Activated CD4-positive, alpha-beta T cell treated with anti-CD3 and anti-CD28 coated beads, Interleukin-2, amount 10 ng/mL, durations not matched to agents 7 days and 5 days (primary cell): ENCODE results near the gene UNKL. TPM values are rescaled to one million over a fixed set of nuclear protein-coding genes. Genes with fewer than 3 reads are reported as not detected.
"Not testable (repeated sequence)": the region's sequence is repeated elsewhere in the genome, so short reads cannot be mapped to it uniquely, and the experiment has no call there.

Source experiments
- CTCF ChIA-PET: fragments of 350-600 bp; sonication (Branson Sonifier 250); formaldehyde crosslinking; loops from one replicate; lab custom pipeline; 2021; ENCODE audit warnings: antibody characterized with exemption; lab: Charles Lee
- POLR2A ChIA-PET: fragments of 350-600 bp; sonication (Branson Sonifier 250); formaldehyde crosslinking; loops from one replicate; lab custom pipeline; 2021; ENCODE audit warnings: antibody characterized with exemption; lab: Charles Lee
- DNase-seq: peaks from one replicate; pipeline ENCODE4 v3.0.0-alpha.2; 2020
- H3K27ac Mint-ChIP-seq: one replicate; pipeline ENCODE4 v1.8.0; 2021; ENCODE audit warnings: mild to moderate bottlenecking, moderate library complexity, mixed read lengths
- H3K27me3 Mint-ChIP-seq: one replicate; pipeline ENCODE4 v1.8.0; 2021; ENCODE audit warnings: mixed read lengths
- H3K36me3 Mint-ChIP-seq: one replicate; pipeline ENCODE4 v1.8.0; 2021; ENCODE audit warnings: low read depth, mixed read lengths
- H3K4me1 Mint-ChIP-seq: one replicate; pipeline ENCODE4 v1.8.0; 2021; ENCODE audit warnings: mixed read lengths
- H3K4me3 Mint-ChIP-seq: one replicate; pipeline ENCODE4 v1.8.0; 2021; ENCODE audit warnings: mild to moderate bottlenecking, moderate library complexity, mixed read lengths
- H3K9me3 Mint-ChIP-seq: one replicate; pipeline ENCODE4 v1.8.0; 2021; ENCODE audit warnings: mixed read lengths
- total RNA-seq, 2 experiments: library from RNA; stranded (reverse); gene quantifications; one replicate each; pipeline ENCODE4 v1.2.3, GENCODE V29; 2021

The UNKL gene
- total RNA-seq, 2 experiments from 2014 or later: 31.8 to 37.9 TPM

DNA sequence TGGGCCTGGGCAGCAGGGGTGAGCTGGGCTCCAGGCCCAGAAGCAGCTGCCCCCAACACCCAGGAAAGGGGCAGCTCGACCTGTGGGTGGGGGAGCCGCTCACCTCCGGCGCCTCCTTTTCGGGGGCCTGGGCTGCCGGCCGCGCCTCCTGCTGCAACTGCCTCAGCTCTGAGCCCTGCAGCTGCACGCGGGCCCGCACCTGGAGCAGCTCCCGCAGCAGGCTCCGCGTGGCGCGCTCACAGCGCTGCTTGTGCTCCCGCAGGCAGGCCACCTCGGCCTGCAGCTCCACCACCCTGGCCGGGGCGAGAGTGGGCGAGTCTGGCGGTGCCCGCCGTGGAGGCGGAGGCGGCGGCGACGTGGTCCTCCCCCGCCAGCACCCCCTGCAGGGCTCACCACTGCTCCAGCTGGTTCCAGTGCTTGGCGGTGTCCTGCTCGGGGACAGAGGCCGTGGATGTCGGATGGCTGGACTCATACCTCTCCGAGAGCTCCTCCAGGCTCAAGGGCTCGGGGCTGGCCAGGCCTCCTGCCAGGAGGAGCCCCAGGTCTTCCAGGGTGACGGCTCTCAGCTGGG lies 29.0 kb upstream of the UNKL start:
- POLR2A ChIA-PET: no interaction called here
- DNase-seq: no peak
- H3K27ac Mint-ChIP-seq: no peak overlapping the region
- no peak overlapping the region for H3K4me3 Mint-ChIP-seq
- H3K9me3 Mint-ChIP-seq: no peaks in the 10 kb centered on the region
- H3K4me1 Mint-ChIP-seq: no peaks in the 10 kb centered on the region
- CTCF ChIA-PET: interaction anchor here (0.8 kb wide), 1 partner anchor 14 kb away, joined by 3 read pairs; no protein-coding TSS in a partner anchor
- H3K36me3 Mint-ChIP-seq: no peaks in the 10 kb centered on the region
- no peaks in the 10 kb centered on the region for H3K27me3 Mint-ChIP-seq

GRCh38 chr16:1442697-1443096 lies 28.2 kb upstream of the UNKL start:
- H3K27ac Mint-ChIP-seq: no peak overlapping the region
- H3K4me3 Mint-ChIP-seq: no peak overlapping the region
- DNase-seq: no peak
- H3K27me3 Mint-ChIP-seq: no peaks in the 10 kb centered on the region
- no peaks in the 10 kb centered on the region for H3K4me1 Mint-ChIP-seq
- H3K36me3 Mint-ChIP-seq: no peaks in the 10 kb centered on the region
- H3K9me3 Mint-ChIP-seq: no peaks in the 10 kb centered on the region
- POLR2A ChIA-PET: no interaction called here
- CTCF ChIA-PET: no interaction called here

GRCh38 chr16:1441391-1441829 lies 26.9 kb upstream of the UNKL start:
- H3K9me3 Mint-ChIP-seq: no peaks in the 10 kb centered on the region
- no peak overlapping the region for H3K27ac Mint-ChIP-seq
- CTCF ChIA-PET: interaction anchor here (0.6 to 1.3 kb wide), 3 partner anchors 11 to 73 kb away, joined by 3 to 4 read pairs (median 4); partner anchors contain the start of gene PERCC1
- H3K4me3 Mint-ChIP-seq: no peak overlapping the region
- H3K36me3 Mint-ChIP-seq: no peaks in the 10 kb centered on the region
- DNase-seq: no peak
- H3K27me3 Mint-ChIP-seq: no peaks in the 10 kb centered on the region
- POLR2A ChIA-PET: no interaction called here
- H3K4me1 Mint-ChIP-seq: no peaks in the 10 kb centered on the region

GRCh38 chr16:1439699-1440074 lies 25.2 kb upstream of the UNKL start:
- H3K9me3 Mint-ChIP-seq, POLR2A ChIA-PET: not testable (repeated sequence)
- CTCF ChIA-PET: interaction anchor here (0.7 kb wide), 1 partner anchor 11 kb away, joined by 3 read pairs; no protein-coding TSS in a partner anchor

DNA sequence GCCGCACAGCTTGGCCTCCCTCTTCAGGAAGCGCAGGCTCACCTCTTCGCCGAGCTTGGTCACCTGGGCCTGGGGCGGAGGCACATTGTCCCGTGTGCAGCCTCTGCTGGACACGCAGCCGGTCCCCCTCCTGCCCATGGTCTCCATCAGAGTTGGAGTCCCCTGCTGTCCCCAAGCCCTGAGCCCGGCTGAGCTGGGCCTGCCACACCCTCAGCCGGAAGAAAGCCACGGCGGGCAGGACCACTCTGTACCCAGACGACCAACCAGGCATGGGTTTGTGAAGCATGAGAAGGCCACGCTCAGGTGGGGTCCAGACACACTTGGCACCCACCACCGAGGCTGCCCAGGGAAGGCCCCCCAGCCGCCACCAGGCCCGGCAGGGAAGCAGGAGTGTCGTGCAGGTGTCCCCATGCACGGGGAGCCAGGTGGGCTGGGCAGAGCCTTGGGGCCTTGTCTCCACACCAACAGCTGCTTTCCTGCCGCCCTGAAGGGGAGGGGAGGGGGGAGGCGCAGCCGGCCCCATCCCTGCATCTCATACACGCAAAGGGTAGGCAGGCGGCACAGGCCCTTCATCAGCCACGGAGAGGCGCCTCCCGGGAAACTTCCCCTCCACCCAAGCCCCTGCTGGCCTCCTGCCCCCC lies 24.7 kb upstream of the UNKL start:
- Mint-ChIP-seq H3K4me1 (no peaks in the 10 kb centered on the region), H3K27me3 (no peaks in the 10 kb centered on the region)
- POLR2A ChIA-PET: no interaction called here

More at GRCh38 chr16:1439699-1440074, 25.2 kb upstream of the UNKL start:
- not testable (repeated sequence) for H3K4me1 Mint-ChIP-seq, H3K27ac Mint-ChIP-seq, H3K4me3 Mint-ChIP-seq, H3K27me3 Mint-ChIP-seq, DNase-seq, H3K36me3 Mint-ChIP-seq

GRCh38 chr16:1438229-1439057 lies 23.9 kb upstream of the UNKL start:
- Mint-ChIP-seq H3K36me3 (no peaks in the 10 kb centered on the region), H3K4me1 (no peaks in the 10 kb centered on the region), H3K27me3 (no peaks in the 10 kb centered on the region), H3K4me3 (no peak overlapping the region), H3K9me3 (no peaks in the 10 kb centered on the region), H3K27ac (no peak overlapping the region)
- POLR2A ChIA-PET: no interaction called here
- no peak for DNase-seq
- CTCF ChIA-PET: interaction anchor here (1.0 to 2.2 kb wide), 2 partner anchors 9 to 11 kb away, joined by 3 to 5 read pairs; no protein-coding TSS in a partner anchor

More for the DNA sequence above, 24.7 kb upstream of the UNKL start:
- H3K9me3 Mint-ChIP-seq: no peaks in the 10 kb centered on the region
- CTCF ChIA-PET: interaction anchor here (2.2 kb wide), 1 partner anchor 12 kb away, joined by 5 read pairs; no protein-coding TSS in a partner anchor
- no peak overlapping the region for H3K4me3 Mint-ChIP-seq
- DNase-seq: no peak
- H3K27ac Mint-ChIP-seq: no peak overlapping the region
- no peaks in the 10 kb centered on the region for H3K36me3 Mint-ChIP-seq

GRCh38 chr16:1437606-1438005 lies 23.1 kb upstream of the UNKL start:
- Mint-ChIP-seq H3K9me3 (no peaks in the 10 kb centered on the region), H3K27me3 (no peaks in the 10 kb centered on the region), H3K27ac (no peak overlapping the region), H3K36me3 (no peaks in the 10 kb centered on the region), H3K4me1 (no peaks in the 10 kb centered on the region), H3K4me3 (no peak overlapping the region)
- POLR2A ChIA-PET: no interaction called here
- DNase-seq: no peak
- CTCF ChIA-PET: interaction anchor here (1.0 to 2.2 kb wide), 2 partner anchors 9 to 10 kb away, joined by 3 to 5 read pairs; no protein-coding TSS in a partner anchor

DNA sequence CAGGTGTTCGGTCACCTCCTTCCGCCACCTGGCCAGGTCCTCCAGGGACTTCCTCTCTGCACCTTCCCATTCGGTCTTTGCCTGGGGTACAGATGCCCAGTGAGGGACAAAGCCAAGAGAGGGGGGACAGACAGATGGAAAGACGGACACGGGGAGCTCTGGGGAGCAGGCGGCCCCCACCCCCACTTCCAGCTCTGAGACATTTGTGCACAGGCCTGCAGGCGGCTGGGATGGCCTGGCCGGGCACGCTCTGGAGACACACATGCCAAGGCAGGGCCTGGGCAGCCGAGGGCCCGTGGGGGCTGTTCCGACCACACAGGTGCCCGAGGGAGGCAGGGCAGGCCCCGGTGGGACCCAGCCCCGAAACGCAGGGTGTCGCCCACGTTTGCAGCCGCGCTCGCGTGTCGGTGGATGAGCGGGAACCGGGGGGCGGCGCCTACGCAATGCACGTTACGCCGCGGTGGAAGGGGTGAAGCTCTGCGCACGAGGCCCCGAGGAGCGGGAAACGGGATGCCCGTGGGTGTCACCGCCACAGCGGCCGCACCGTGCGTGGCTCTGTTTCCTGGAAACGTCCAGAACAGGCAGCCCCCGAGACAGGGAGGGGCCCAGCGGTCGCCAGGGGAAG lies 22.3 kb upstream of the UNKL start:
- no peak for DNase-seq
- Mint-ChIP-seq H3K4me3 (no peak overlapping the region), H3K27me3 (no peaks in the 10 kb centered on the region), H3K9me3 (no peaks in the 10 kb centered on the region), H3K4me1 (no peaks in the 10 kb centered on the region), H3K36me3 (no peaks in the 10 kb centered on the region), H3K27ac (no peak overlapping the region)
- POLR2A ChIA-PET: no interaction called here
- CTCF ChIA-PET: interaction anchor here (2.2 kb wide), 1 partner anchor 10 kb away, joined by 5 read pairs; no protein-coding TSS in a partner anchor

DNA sequence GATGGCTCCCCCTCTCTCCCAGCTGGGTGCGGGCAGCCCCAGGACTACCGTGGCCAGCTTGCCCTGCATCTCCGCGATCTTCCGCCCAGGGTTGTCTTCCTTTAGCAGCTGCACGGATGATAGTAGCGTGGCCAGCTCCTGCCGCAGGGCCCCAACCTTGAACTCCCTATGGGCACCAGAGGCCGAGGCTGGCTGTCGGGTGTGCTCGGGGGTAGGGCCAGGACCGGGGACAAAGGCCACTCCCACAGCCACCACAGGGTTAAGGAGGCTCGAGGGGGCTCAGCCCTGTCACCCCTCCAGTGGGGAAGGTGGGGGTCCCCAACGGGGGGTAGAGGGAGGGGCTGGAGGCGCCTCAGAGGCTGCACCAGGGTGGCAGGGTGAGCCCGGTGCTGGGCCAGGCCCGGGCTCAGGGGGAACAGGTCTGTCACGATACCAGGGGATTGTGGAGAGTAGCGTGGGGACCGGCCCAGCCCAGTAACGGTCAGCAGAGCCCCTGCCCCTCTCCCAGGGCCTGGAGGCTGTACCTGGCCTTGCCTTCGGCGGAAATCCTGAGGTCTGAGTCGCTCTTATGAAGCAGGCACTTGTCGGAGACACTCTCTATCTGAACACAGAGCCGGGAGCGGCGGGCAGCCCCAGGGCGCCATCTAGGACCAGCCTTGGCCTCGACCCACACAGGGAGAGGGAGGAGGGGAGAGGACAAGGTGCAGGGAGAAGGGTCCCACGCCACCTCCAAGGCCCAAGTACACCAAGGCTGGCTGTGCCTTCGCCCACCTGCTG lies 21.6 kb upstream of the UNKL start:
- Mint-ChIP-seq H3K4me1 (no peaks in the 10 kb centered on the region), H3K27me3 (no peaks in the 10 kb centered on the region), H3K4me3 (no peak overlapping the region), H3K27ac (no peak overlapping the region), H3K9me3 (no peaks in the 10 kb centered on the region), H3K36me3 (no peaks in the 10 kb centered on the region)
- no peak for DNase-seq
- POLR2A ChIA-PET: no interaction called here
- CTCF ChIA-PET: no interaction called here

DNA sequence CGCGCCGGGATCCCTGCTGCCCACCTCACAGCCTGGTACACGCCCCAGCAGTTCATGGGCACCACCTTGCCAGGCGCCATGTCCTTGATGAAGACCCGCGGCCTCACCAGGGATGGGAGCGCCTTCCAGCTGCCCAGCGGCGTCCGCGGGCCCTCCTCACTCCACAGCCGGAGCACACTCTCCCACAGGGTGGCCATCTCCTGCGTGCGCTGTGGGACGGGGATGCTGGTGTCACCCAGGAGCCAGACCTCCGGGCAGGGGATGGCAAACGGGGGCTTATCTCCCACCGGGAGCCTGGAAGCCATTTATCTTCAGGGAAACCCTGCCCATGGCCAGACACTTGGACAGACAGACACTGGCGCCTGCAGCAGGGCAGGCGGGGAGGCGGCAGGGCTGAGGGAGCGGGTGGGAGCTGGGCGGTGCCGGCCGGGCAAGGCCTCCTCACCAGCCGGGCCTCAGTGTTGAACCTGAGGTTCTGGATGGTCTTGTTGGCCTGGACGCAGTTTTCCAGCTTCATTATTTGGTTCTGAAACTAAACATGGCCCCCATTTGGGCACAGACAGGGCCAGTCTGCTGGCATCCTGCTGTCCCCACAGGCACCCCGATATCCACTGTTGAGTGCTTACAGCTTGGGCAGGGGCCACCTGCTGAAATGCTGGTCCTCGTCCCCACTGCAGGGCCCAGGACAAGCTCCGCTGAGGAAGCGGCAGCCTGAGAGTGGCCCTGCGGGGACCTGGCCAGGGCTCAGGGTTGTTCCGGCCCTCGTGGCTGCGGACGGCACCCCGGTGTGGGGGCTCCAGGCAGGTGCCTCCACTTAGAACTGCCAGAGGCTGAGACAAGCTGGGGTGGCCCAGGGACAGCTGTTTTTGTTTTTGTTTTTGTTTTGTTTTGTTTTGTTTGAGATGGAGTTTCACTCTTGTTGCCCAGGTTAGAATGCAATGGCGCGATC lies 20.4 kb upstream of the UNKL start:
- Mint-ChIP-seq H3K36me3 (no peaks in the 10 kb centered on the region), H3K4me1 (no peaks in the 10 kb centered on the region), H3K4me3 (no peak overlapping the region), H3K9me3 (no peaks in the 10 kb centered on the region), H3K27me3 (no peaks in the 10 kb centered on the region), H3K27ac (no peak overlapping the region)
- POLR2A ChIA-PET: no interaction called here
- DNase-seq: no peak
- CTCF ChIA-PET: no interaction called here

DNA sequence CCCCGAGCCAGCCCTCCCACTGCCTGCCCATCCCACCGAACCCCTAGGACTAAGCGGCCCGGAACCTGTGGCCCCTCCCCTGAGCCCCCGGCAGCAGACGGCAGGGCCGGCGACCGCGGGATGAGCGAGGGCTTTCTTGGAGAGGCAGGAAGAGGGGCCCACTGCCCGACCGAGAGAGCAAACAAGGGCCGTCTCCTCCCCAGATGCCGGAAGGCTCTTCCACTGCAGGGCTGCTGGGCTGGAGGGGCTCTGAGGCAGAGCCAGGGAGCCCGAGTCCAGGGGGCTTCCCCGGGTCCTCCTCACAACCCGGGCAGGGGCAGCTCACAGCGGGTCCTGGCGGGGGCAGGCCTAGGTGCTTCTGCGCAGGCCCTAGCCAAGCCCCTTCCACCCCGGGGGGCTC lies 19.3 kb upstream of the UNKL start:
- POLR2A ChIA-PET: no interaction called here
- no peaks in the 10 kb centered on the region for H3K27me3 Mint-ChIP-seq
- no peak overlapping the region for H3K27ac Mint-ChIP-seq

More for the DNA sequence above, 19.3 kb upstream of the UNKL start:
- CTCF ChIA-PET: no interaction called here
- no peak for DNase-seq
- H3K4me3 Mint-ChIP-seq: no peak overlapping the region
- no peaks in the 10 kb centered on the region for H3K36me3 Mint-ChIP-seq
- H3K4me1 Mint-ChIP-seq: no peaks in the 10 kb centered on the region
- H3K9me3 Mint-ChIP-seq: no peaks in the 10 kb centered on the region
